MM.1S (cell line): ENCODE data around the gene ZNF513.

Source experiments
- EZH2 ChIP-seq: fragments of 300-600 bp; sonication (generic); optimal IDR thresholded peaks from 2 replicates; pipeline ENCODE3; 2017; ENCODE audit warnings: low read depth, mild to moderate bottlenecking, antibody characterized with exemption, low read length, mixed read lengths
- EZH2phosphoT487 ChIP-seq: fragments of 300-600 bp; sonication (generic); IDR thresholded peaks from 2 replicates; pipeline ENCODE4 v1.6.1; 2018; ENCODE audit warnings: antibody characterized with exemption, low read length
- TF ChIP-seq, protein P1 (sequence below): fragments of 300-600 bp; sonication (generic); IDR thresholded peaks from 2 replicates; pipeline ENCODE4 v1.5.1; 2016; ENCODE audit warnings: antibody characterized with exemption, low read length, mixed read lengths

DNA sequence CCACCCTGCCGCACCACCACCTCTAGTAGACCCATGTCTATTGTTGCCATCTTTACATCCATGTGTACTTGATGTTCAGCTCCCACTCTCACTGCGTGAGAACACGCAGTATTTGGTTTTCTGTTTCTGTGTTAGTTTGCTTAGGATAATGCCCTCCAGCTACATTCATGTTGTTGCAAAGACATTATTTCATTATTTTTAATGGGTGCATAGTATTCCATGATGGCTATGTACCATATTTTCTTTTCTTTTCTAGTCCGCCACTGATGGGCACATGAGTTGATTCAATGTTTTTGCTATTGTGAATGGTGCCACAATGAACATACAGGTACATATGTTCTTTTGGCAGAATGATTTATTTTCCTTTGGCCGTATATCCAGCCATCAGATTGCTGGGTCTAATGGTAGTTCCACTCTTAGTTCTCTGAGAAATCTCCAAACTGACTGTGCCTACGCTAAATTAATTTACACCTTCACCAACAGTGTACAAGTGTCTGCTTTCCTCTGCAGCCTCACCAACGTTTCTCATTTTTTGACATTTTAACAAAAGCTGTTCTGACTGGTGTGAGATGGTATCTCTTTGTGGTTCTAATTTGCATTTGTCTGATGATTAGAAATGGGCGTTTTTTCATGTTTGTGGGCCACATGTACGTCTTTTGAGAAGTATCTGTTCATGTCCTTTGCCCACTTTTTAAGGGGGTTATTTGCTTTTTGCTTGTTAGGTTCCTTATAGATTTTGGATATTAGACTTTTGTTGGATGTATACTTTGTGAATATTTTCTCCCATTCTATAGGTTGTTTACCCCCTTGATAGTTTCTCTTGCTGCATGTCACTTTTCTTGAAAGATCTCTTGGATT, 10.5 kb upstream of the ZNF513 start:
- TF ChIP-seq, protein P1, sequence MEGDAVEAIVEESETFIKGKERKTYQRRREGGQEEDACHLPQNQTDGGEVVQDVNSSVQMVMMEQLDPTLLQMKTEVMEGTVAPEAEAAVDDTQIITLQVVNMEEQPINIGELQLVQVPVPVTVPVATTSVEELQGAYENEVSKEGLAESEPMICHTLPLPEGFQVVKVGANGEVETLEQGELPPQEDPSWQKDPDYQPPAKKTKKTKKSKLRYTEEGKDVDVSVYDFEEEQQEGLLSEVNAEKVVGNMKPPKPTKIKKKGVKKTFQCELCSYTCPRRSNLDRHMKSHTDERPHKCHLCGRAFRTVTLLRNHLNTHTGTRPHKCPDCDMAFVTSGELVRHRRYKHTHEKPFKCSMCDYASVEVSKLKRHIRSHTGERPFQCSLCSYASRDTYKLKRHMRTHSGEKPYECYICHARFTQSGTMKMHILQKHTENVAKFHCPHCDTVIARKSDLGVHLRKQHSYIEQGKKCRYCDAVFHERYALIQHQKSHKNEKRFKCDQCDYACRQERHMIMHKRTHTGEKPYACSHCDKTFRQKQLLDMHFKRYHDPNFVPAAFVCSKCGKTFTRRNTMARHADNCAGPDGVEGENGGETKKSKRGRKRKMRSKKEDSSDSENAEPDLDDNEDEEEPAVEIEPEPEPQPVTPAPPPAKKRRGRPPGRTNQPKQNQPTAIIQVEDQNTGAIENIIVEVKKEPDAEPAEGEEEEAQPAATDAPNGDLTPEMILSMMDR = no peak
- TF ChIP-seq EZH2 = no peak
- no peak for TF ChIP-seq EZH2phosphoT487
